Endothelial cell of umbilical vein (primary cell): Measurements from ENCODE around the gene SLC49A3. TPM values are rescaled to one million over a fixed set of nuclear protein-coding genes. Genes with fewer than 3 reads are reported as not detected.

Experiments used
- BruUV-seq: library from RNA; stranded (reverse); fragments of 400-500 nt; replicated peaks from 2 replicates; lab custom pipeline; 2021; lab: Mats Ljungman, UMichigan
- CTCF ChIA-PET: fragments of 300-600, 350-600 bp; sonication (Branson Sonifier 250); formaldehyde crosslinking; loops from one replicate; lab custom pipeline; 2021; ENCODE audit warnings: antibody characterized with exemption, inconsistent platforms; lab: Charles Lee
- POLR2A ChIA-PET: fragments of 300-600, 350-600 bp; sonication (Branson Sonifier 250); formaldehyde crosslinking; loops from one replicate; lab custom pipeline; 2021; ENCODE audit warnings: antibody characterized with exemption, inconsistent platforms; lab: Charles Lee
- DNase-seq: peaks from one replicate; pipeline ENCODE4 v3.0.0-alpha.2; 2011; ENCODE audit warnings: low read depth, low spot score
- FAIRE-seq: peaks from 2 replicates; lab custom pipeline; 2011; peaks lifted over from hg19 to GRCh38; lab: Jason Lieb, UNC
- H2AFZ ChIP-seq: 2 replicates; pipeline ENCODE4 v1.6.0; 2012; ENCODE audit warnings: low read depth, low read length, control low read depth, inconsistent platforms
- H3K27ac ChIP-seq: 2 replicates; pipeline ENCODE4 v1.5.1; 2011; ENCODE audit warnings: low read depth, mild to moderate bottlenecking, control low read depth, low read length, moderate library complexity; ENCODE audit not compliant: insufficient read depth
- H3K27me3 ChIP-seq, 2 experiments: 2 replicates each; pipeline versions ENCODE4 v1.6.0 to v1.6.1; 2011; ENCODE audit warnings: low read length in 2 of 2, mixed read lengths in 1 of 2; ENCODE audit not compliant: control insufficient read depth in 2 of 2, insufficient read depth in 2 of 2
- H3K36me3 ChIP-seq, 2 experiments: 2 replicates in 1 of 2; 3 replicates in 1 of 2; pipeline ENCODE4 v1.5.1; 2011; ENCODE audit warnings: low read length in 2 of 2, mild to moderate bottlenecking in 1 of 2, moderate library complexity in 1 of 2; ENCODE audit not compliant: control insufficient read depth in 2 of 2, insufficient read depth in 2 of 2; ENCODE audit errors: extremely low read depth in 1 of 2
- H3K4me1 ChIP-seq: 3 replicates; pipeline ENCODE4 v1.5.1; 2011; ENCODE audit warnings: mild to moderate bottlenecking, low read length; ENCODE audit not compliant: control insufficient read depth, insufficient read depth; ENCODE audit errors: extremely low read depth
- H3K4me2 ChIP-seq: 2 replicates; pipeline ENCODE4 v1.6.1; 2011; ENCODE audit warnings: low read length, control low read depth, mixed read lengths; ENCODE audit not compliant: insufficient read depth
- H3K4me3 ChIP-seq, 3 experiments: fragments of 200-600 bp in 1 of 3; sonication (generic), shearing (Covaris generic) in 1 of 3; replicated peaks in 1 of 3; 2 replicates each; pipeline ENCODE4 v1.5.1; 2011 to 2016; ENCODE audit warnings: control low read depth in 3 of 3, low read length in 3 of 3, mild to moderate bottlenecking in 2 of 3, inconsistent platforms in 1 of 3, low read depth in 1 of 3, moderate library complexity in 1 of 3; ENCODE audit not compliant: insufficient read depth in 1 of 3
- H3K79me2 ChIP-seq: 2 replicates; pipeline ENCODE4 v1.6.0; 2012; ENCODE audit warnings: low read length, inconsistent platforms; ENCODE audit not compliant: control insufficient read depth, insufficient read depth
- H3K9ac ChIP-seq: replicated peaks from 2 replicates; pipeline ENCODE3; 2011; ENCODE audit warnings: low read length, control low read depth; ENCODE audit not compliant: insufficient read depth; ENCODE audit errors: extremely low read depth
- H3K9me1 ChIP-seq: replicated peaks from 3 replicates; pipeline ENCODE4 v1.6.0; 2011; ENCODE audit warnings: mild to moderate bottlenecking, low read length; ENCODE audit not compliant: control insufficient read depth, insufficient read depth; ENCODE audit errors: extremely low read depth
- H3K9me3 ChIP-seq: replicated peaks from 2 replicates; pipeline ENCODE4 v1.5.1; 2012; ENCODE audit warnings: low read length, inconsistent platforms; ENCODE audit not compliant: control insufficient read depth, insufficient read depth
- H4K20me1 ChIP-seq: replicated peaks from 2 replicates; pipeline ENCODE3; 2011; ENCODE audit warnings: mild to moderate bottlenecking, low read length; ENCODE audit not compliant: control insufficient read depth, insufficient read depth; ENCODE audit errors: extremely low read depth
- EZH2 ChIP-seq: IDR thresholded peaks from 2 replicates; pipeline ENCODE4 v1.6.1; 2012; ENCODE audit warnings: borderline replicate concordance, low read depth, mild to moderate bottlenecking, moderate library complexity, low read length, inconsistent platforms; ENCODE audit not compliant: severe bottlenecking
- FOS ChIP-seq: IDR thresholded peaks from 2 replicates; pipeline ENCODE4 v1.6.1; 2011; ENCODE audit warnings: mild to moderate bottlenecking, low read length, moderate library complexity, borderline replicate concordance; ENCODE audit not compliant: insufficient read depth
- JUN ChIP-seq: IDR thresholded peaks from 2 replicates; pipeline ENCODE4 v1.6.1; 2011; ENCODE audit warnings: borderline replicate concordance, low read depth; ENCODE audit not compliant: insufficient read length, insufficient read depth
- POLR2AphosphoS5 ChIP-seq: IDR thresholded peaks from 2 replicates; pipeline ENCODE4 v1.6.1; 2012; ENCODE audit warnings: low read depth, mild to moderate bottlenecking, control low read depth, low read length, moderate library complexity; ENCODE audit not compliant: insufficient read depth
- dilution Hi-C: fragments of 300-500 bp; cut with MboI; formaldehyde crosslinking; loops from one replicate; pipeline ENCODE4 v1.15.0; 2019; ENCODE audit warnings: low sequenced_read_pairs; ENCODE audit not compliant: extremely low pct_ligation_motif_present
- intact Hi-C: fragments of 100-400 bp; cut with micrococcal nuclease; formaldehyde crosslinking; loops from one replicate; pipeline ENCODE4 v1.10.0; 2022
- polyA plus RNA-seq, 4 experiments: library from polyadenylated mRNA; depleted of rRNA in 3 of 4; stranded (reverse) in 3 of 4; unstranded in 1 of 4; fragments of >200 nt; gene quantifications; 2 replicates each; pipeline versions ENCODE4 v1.2.1 to v1.2.3, GENCODE V29; 2011 to 2012; ENCODE audit warnings: missing spikeins in 1 of 4
- total RNA-seq: library from RNA; stranded (reverse); gene quantifications from 2 replicates; pipeline ENCODE4 v1.2.3, GENCODE V29; 2021
- TF ChIP-seq, protein P1 (sequence below), 2 donors: IDR thresholded peaks; 1 replicate in 1 of 2; 2 replicates in 1 of 2; pipeline ENCODE4 v1.5.1; 2011; ENCODE audit warnings: low read length in 2 of 2, mild to moderate bottlenecking in 2 of 2, moderate library complexity in 2 of 2, control low read depth in 1 of 2, inconsistent platforms in 1 of 2, low read depth in 1 of 2; ENCODE audit not compliant: insufficient read depth in 1 of 2; ENCODE audit errors: extremely low read depth in 1 of 2
- TF ChIP-seq, protein P2 (sequence below): IDR thresholded peaks from 2 replicates; pipeline ENCODE4 v1.6.1; 2011; ENCODE audit not compliant: insufficient read depth, insufficient read length

Gene SLC49A3
- total and polyA plus RNA-seq, 2 donors (not counting 3 experiments of a cell fraction or from before 2014, with no cell fraction given) = 4.2 to 11.5 TPM

DNA sequence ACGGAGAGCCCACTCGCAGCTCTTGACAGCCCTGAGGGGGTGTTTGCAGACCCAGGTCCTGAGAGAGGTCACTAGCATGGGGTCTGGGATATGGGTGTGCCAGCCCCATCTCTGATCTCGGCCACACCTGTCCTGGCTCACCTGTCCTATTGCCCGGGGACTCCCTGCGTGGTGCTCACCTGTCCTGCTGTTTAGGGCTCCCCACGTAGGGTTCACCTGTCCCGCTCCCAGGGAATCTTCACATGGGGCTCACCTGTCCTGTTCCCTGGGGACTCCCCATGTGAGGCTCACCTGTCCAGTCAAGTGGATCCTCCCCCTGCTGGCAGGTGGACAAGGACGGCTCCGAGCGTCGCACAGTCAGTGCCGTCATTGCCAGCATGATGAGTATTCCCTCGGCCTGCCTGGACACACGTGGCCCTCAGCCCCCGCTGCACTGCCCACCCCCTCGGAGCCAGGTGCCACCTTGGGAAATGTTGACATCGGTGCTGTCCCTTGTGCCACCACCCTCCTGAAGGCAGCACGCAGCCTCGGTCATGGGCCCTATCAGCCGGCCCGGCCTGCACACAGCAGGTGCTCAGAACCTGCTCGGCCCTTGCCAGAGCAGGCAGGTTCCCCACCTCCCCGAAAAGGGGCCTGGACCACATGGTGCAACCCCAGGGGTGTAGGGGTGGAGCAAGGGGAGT, 6.3 kb downstream of the SLC49A3 start:
- no peaks in the 10 kb centered on the region for H3K9me1 ChIP-seq
- BruUV-seq = no TSS peak
- ChIA-PET CTCF (no interaction called here), POLR2A (no interaction called here)
- H3K9me3 ChIP-seq = no peaks in the 10 kb centered on the region
- H3K27me3 ChIP-seq = no peaks in the 10 kb centered on the region
- no peak overlapping the region for H3K4me2 ChIP-seq
- H2AFZ ChIP-seq = no peak overlapping the region
- intact Hi-C loops (no loop called here), dilution Hi-C loops (no loop called here)
- DNase-seq (no peak), FAIRE-seq (no peak)
- H3K79me2 ChIP-seq = no peaks in the 10 kb centered on the region
- H4K20me1 ChIP-seq = no peaks in the 10 kb centered on the region
- no peak overlapping the region for H3K4me3 ChIP-seq
- no peak overlapping the region for H3K27ac ChIP-seq
- H3K9ac ChIP-seq = no peak overlapping the region
- H3K36me3 ChIP-seq = no peaks in the 10 kb centered on the region
- TF ChIP-seq, protein P1, sequence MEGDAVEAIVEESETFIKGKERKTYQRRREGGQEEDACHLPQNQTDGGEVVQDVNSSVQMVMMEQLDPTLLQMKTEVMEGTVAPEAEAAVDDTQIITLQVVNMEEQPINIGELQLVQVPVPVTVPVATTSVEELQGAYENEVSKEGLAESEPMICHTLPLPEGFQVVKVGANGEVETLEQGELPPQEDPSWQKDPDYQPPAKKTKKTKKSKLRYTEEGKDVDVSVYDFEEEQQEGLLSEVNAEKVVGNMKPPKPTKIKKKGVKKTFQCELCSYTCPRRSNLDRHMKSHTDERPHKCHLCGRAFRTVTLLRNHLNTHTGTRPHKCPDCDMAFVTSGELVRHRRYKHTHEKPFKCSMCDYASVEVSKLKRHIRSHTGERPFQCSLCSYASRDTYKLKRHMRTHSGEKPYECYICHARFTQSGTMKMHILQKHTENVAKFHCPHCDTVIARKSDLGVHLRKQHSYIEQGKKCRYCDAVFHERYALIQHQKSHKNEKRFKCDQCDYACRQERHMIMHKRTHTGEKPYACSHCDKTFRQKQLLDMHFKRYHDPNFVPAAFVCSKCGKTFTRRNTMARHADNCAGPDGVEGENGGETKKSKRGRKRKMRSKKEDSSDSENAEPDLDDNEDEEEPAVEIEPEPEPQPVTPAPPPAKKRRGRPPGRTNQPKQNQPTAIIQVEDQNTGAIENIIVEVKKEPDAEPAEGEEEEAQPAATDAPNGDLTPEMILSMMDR (IDR thresholded peaks at IDR 0.05; ENCODE audit: extremely low read depth in 1 of 2, insufficient read depth in 1 of 2, low read depth in 1 of 2, low read length in 2 of 2) = no peak
- TF ChIP-seq EZH2 (no peak), POLR2AphosphoS5 (no peak), FOS (no peak), JUN (no peak)
- TF ChIP-seq, protein P2, sequence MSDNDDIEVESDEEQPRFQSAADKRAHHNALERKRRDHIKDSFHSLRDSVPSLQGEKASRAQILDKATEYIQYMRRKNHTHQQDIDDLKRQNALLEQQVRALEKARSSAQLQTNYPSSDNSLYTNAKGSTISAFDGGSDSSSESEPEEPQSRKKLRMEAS = no peak
- peaks cover 6% of the 10 kb centered on the region for H3K4me1 ChIP-seq
